HCT116 (cell line): ENCODE data around the gene OR51F2.

Source experiments
- POLR2A ChIP-seq: IDR thresholded peaks from 2 replicates; pipeline ENCODE4 v1.7.0; 2011; ENCODE audit warnings: borderline replicate concordance; ENCODE audit not compliant: insufficient read depth, insufficient read length; ENCODE audit errors: extremely low read depth
- TF ChIP-seq, protein P1 (sequence below), 3 experiments: fragments of 200-600 bp in 1 of 3; sonication (generic) in 1 of 3; IDR thresholded peaks in 2 of 3; conservative IDR thresholded peaks in 1 of 3; 2 replicates each; pipeline ENCODE4 v1.5.1; 2012 to 2017; ENCODE audit warnings: low read depth in 2 of 3, low read length in 2 of 3, antibody characterized with exemption in 1 of 3, borderline replicate concordance in 1 of 3, control low read depth in 1 of 3, mild to moderate bottlenecking in 1 of 3, mixed read lengths in 1 of 3, mixed run types in 1 of 3, moderate library complexity in 1 of 3; ENCODE audit not compliant: insufficient read depth in 1 of 3

- TF ChIP-seq POLR2A: no peak
- TF ChIP-seq, protein P1, sequence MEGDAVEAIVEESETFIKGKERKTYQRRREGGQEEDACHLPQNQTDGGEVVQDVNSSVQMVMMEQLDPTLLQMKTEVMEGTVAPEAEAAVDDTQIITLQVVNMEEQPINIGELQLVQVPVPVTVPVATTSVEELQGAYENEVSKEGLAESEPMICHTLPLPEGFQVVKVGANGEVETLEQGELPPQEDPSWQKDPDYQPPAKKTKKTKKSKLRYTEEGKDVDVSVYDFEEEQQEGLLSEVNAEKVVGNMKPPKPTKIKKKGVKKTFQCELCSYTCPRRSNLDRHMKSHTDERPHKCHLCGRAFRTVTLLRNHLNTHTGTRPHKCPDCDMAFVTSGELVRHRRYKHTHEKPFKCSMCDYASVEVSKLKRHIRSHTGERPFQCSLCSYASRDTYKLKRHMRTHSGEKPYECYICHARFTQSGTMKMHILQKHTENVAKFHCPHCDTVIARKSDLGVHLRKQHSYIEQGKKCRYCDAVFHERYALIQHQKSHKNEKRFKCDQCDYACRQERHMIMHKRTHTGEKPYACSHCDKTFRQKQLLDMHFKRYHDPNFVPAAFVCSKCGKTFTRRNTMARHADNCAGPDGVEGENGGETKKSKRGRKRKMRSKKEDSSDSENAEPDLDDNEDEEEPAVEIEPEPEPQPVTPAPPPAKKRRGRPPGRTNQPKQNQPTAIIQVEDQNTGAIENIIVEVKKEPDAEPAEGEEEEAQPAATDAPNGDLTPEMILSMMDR (IDR thresholded peaks at IDR 0.05 in 2 of 3, conservative IDR thresholded peaks at IDR 0.05 in 1 of 3; ENCODE audit: borderline replicate concordance in 1 of 3, insufficient read depth in 1 of 3, low read depth in 2 of 3, low read length in 2 of 3): no peak
These were observed 27.9 kb downstream of the OR51F2 start, which contains the start of gene OR51S1 for GRCh38 chr11:4848908-4849532.
